HepG2 (cell line): ENCODE data around the gene PPARA. TPM values are rescaled to one million over a fixed set of nuclear protein-coding genes. Genes with fewer than 3 reads are reported as not detected.

Experiments used
- ARNT2 ChIP-seq: sonication (generic); formaldehyde crosslinking; IDR thresholded peaks from 2 replicates; pipeline ENCODE4 v1.8.0; 2022; ENCODE audit warnings: mild to moderate bottlenecking, low read depth, missing genetic modification reagents, moderate library complexity
- SSRP1 ChIP-seq: IDR thresholded peaks from 2 replicates; pipeline ENCODE4 v1.6.1; 2016; ENCODE audit warnings: control low read depth
- ZMYM4 ChIP-seq: sonication (generic); formaldehyde crosslinking; IDR thresholded peaks from 2 replicates; pipeline ENCODE4 v1.8.1; 2023; ENCODE audit warnings: mild to moderate bottlenecking, missing genetic modification reagents
- ZNF335 ChIP-seq: sonication (generic); formaldehyde crosslinking; IDR thresholded peaks from 2 replicates; pipeline ENCODE4 v1.4.0; 2020; ENCODE audit warnings: missing genetic modification reagents
- ZNF605 ChIP-seq: sonication (generic); formaldehyde crosslinking; IDR thresholded peaks from 2 replicates; pipeline ENCODE4 v1.8.0; 2022; ENCODE audit warnings: mild to moderate bottlenecking, missing genetic modification reagents
- polyA plus RNA-seq, 8 experiments: library from polyadenylated mRNA; depleted of rRNA in 3 of 8; stranded (reverse) in 7 of 8; unstranded in 1 of 8; fragments of >200 nt; fragmentation: Illumina TruSeq in 4 of 8; extraction: Trizol in 4 of 8; gene quantifications; 2 replicates each; pipeline versions ENCODE4 v1.2.1 to v1.2.3, GENCODE V29; 2011 to 2016; ENCODE audit warnings: low read depth in 4 of 8, missing spikeins in 1 of 8, mixed read lengths in 1 of 8; ENCODE audit not compliant: insufficient read depth in 1 of 8
- total RNA-seq, 5 experiments: library from RNA; depleted of rRNA; stranded (reverse); fragments of >200 nt; fragmentation: Illumina TruSeq; extraction: Trizol; gene quantifications; 2 replicates each; pipeline ENCODE4 v1.2.3, GENCODE V29; 2016; ENCODE audit warnings: low read depth in 1 of 5
- TF ChIP-seq, protein P1 (sequence below): sonication (generic); formaldehyde crosslinking; IDR thresholded peaks from 2 replicates; pipeline ENCODE4 v1.8.0; 2022; ENCODE audit warnings: missing genetic modification reagents, mild to moderate bottlenecking, moderate library complexity, borderline replicate concordance
- TF ChIP-seq, protein P2 (sequence below): sonication (generic); formaldehyde crosslinking; IDR thresholded peaks from 2 replicates; pipeline ENCODE4 v1.4.0; 2020; ENCODE audit warnings: missing genetic modification reagents
- TF ChIP-seq, protein P3 (sequence below): sonication (generic); formaldehyde crosslinking; conservative IDR thresholded peaks from 2 replicates; pipeline ENCODE4 v1.8.0; 2022; ENCODE audit warnings: mild to moderate bottlenecking, moderate library complexity, missing genetic modification reagents
- TF ChIP-seq, protein P4 (sequence below): sonication (generic); formaldehyde crosslinking; IDR thresholded peaks from 2 replicates; pipeline ENCODE4 v1.8.1; 2023; ENCODE audit warnings: mild to moderate bottlenecking, missing genetic modification reagents, borderline replicate concordance

The PPARA gene
- total and polyA plus RNA-seq, 2 of the 13 experiments (the other 11 are each of a cell fraction or from before 2014, with no cell fraction given), result 18.2 to 24.7 TPM

DNA sequence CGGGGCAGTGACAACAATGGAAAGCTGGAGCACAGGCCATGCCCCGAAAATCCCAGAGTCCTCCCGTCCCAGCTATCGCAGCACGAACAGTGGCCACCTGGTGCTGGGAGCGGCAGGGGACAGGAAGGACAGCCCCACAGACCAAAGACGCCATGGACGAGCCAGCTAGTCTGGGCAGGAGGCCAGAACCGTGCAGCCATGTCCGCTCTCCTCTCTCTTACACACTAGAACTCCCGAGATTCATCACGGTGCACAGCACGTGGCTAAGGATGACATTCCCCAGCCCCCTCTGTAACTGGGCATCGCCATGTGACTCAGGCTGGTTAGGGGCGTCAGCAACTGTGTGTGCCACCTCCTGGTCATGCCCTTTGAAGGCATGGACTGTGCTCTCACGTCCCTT, 95.2 kb downstream of the PPARA start (continued):
- no peak for TF ChIP-seq ZNF605 (CRISPR knock-in tag)
- no peak for TF ChIP-seq ZMYM4 (CRISPR knock-in tag)
- no peak for TF ChIP-seq ZNF335
- TF ChIP-seq, protein P1, sequence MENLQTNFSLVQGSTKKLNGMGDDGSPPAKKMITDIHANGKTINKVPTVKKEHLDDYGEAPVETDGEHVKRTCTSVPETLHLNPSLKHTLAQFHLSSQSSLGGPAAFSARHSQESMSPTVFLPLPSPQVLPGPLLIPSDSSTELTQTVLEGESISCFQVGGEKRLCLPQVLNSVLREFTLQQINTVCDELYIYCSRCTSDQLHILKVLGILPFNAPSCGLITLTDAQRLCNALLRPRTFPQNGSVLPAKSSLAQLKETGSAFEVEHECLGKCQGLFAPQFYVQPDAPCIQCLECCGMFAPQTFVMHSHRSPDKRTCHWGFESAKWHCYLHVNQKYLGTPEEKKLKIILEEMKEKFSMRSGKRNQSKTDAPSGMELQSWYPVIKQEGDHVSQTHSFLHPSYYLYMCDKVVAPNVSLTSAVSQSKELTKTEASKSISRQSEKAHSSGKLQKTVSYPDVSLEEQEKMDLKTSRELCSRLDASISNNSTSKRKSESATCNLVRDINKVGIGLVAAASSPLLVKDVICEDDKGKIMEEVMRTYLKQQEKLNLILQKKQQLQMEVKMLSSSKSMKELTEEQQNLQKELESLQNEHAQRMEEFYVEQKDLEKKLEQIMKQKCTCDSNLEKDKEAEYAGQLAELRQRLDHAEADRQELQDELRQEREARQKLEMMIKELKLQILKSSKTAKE (CRISPR knock-in tag), result no peak
- TF ChIP-seq, protein P2, sequence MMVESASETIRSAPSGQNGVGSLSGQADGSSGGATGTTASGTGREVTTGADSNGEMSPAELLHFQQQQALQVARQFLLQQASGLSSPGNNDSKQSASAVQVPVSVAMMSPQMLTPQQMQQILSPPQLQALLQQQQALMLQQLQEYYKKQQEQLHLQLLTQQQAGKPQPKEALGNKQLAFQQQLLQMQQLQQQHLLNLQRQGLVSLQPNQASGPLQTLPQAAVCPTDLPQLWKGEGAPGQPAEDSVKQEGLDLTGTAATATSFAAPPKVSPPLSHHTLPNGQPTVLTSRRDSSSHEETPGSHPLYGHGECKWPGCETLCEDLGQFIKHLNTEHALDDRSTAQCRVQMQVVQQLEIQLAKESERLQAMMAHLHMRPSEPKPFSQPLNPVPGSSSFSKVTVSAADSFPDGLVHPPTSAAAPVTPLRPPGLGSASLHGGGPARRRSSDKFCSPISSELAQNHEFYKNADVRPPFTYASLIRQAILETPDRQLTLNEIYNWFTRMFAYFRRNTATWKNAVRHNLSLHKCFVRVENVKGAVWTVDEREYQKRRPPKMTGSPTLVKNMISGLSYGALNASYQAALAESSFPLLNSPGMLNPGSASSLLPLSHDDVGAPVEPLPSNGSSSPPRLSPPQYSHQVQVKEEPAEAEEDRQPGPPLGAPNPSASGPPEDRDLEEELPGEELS (CRISPR knock-in tag), result no peak
- no peak for TF ChIP-seq ARNT2 (CRISPR knock-in tag)
- TF ChIP-seq SSRP1 (CRISPR knock-in tag), result no peak
- TF ChIP-seq, protein P3, sequence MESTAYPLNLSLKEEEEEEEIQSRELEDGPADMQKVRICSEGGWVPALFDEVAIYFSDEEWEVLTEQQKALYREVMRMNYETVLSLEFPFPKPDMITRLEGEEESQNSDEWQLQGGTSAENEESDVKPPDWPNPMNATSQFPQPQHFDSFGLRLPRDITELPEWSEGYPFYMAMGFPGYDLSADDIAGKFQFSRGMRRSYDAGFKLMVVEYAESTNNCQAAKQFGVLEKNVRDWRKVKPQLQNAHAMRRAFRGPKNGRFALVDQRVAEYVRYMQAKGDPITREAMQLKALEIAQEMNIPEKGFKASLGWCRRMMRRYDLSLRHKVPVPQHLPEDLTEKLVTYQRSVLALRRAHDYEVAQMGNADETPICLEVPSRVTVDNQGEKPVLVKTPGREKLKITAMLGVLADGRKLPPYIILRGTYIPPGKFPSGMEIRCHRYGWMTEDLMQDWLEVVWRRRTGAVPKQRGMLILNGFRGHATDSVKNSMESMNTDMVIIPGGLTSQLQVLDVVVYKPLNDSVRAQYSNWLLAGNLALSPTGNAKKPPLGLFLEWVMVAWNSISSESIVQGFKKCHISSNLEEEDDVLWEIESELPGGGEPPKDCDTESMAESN (CRISPR knock-in tag), result no peak
- TF ChIP-seq, protein P4, sequence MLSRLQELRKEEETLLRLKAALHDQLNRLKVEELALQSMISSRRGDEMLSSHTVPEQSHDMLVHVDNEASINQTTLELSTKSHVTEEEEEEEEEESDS (CRISPR knock-in tag), result no peak
